ENCODE measurements around the gene LCE1D.

The LCE1D gene

GRCh38 chr1:152796421-152796820 is at the start of gene LCE1D:
Gene LCE1D (plus strand): TSS chr1:152796721. CDS start chr1:152797795, 1,074 bp downstream.
- no peak within 1 kb of the TSS for H3K27ac Mint-ChIP-seq
- no peaks in the 10 kb centered on the region for H3K36me3 Mint-ChIP-seq (ENCODE audit: low read depth)
- peaks cover 18% of the 10 kb centered on the region for H3K27me3 Mint-ChIP-seq
- H3K9me3 Mint-ChIP-seq = no peaks in the 10 kb centered on the region
- ATAC-seq (no peak), DNase-seq (no peak)
- H3K4me1 Mint-ChIP-seq = no peaks in the 10 kb centered on the region
- no peak within 1 kb of the TSS for H3K4me3 Mint-ChIP-seq

- no peaks in the 10 kb centered on the region for H3K36me3 Mint-ChIP-seq (ENCODE audit: low read depth)
- DNase-seq = no peak
- no peak overlapping the region for H3K4me3 Mint-ChIP-seq
- H3K4me1 Mint-ChIP-seq = peaks cover 3% of the 10 kb centered on the region
- no peak for ATAC-seq
- no peaks in the 10 kb centered on the region for H3K9me3 Mint-ChIP-seq
- no peak overlapping the region for H3K27ac Mint-ChIP-seq
- peaks cover 20% of the 10 kb centered on the region for H3K27me3 Mint-ChIP-seq
Measured at GRCh38 chr1:152747831-152748230, 48.7 kb upstream of the LCE1D start.

GRCh38 chr1:152752225-152752624 is 44.3 kb upstream of the LCE1D start:
- no peaks in the 10 kb centered on the region for H3K9me3 Mint-ChIP-seq
- H3K27me3 Mint-ChIP-seq = peaks cover 28% of the 10 kb centered on the region
- ATAC-seq (peak; percentile 28), DNase-seq (no peak)
- H3K4me1 Mint-ChIP-seq = peaks cover 3% of the 10 kb centered on the region
- H3K4me3 Mint-ChIP-seq = no peak overlapping the region
- no peak overlapping the region for H3K27ac Mint-ChIP-seq
- H3K36me3 Mint-ChIP-seq (ENCODE audit: low read depth) = no peaks in the 10 kb centered on the region

GRCh38 chr1:152753586-152753985 is 42.9 kb upstream of the LCE1D start:
- peaks cover 3% of the 10 kb centered on the region for H3K4me1 Mint-ChIP-seq
- H3K9me3 Mint-ChIP-seq = no peaks in the 10 kb centered on the region
- H3K4me3 Mint-ChIP-seq = no peak overlapping the region
- no peak for DNase-seq
- no peak overlapping the region for H3K27ac Mint-ChIP-seq
- peaks cover 23% of the 10 kb centered on the region for H3K27me3 Mint-ChIP-seq
- ATAC-seq = no peak
- no peaks in the 10 kb centered on the region for H3K36me3 Mint-ChIP-seq (ENCODE audit: low read depth)

GRCh38 chr1:152756872-152757271 is 39.6 kb upstream of the LCE1D start:
- Mint-ChIP-seq H3K27ac (no peak overlapping the region), H3K27me3 (peaks cover 12% of the 10 kb centered on the region), H3K36me3 (ENCODE audit: low read depth) (no peaks in the 10 kb centered on the region), H3K4me1 (peaks cover 3% of the 10 kb centered on the region), H3K4me3 (no peak overlapping the region), H3K9me3 (no peaks in the 10 kb centered on the region)
- no peak for DNase-seq
- ATAC-seq = no peak

GRCh38 chr1:152757747-152758146 is 38.8 kb upstream of the LCE1D start, which contains the start of gene KPRP:
Gene KPRP (plus strand): TSS chr1:152758025. CDS start chr1:152759589, 1,564 bp downstream.
- H3K27ac Mint-ChIP-seq = no peak within 1 kb of the TSS
- H3K27me3 Mint-ChIP-seq = peaks cover 13% of the 10 kb centered on the region
- ATAC-seq = no peak
- no peaks in the 10 kb centered on the region for H3K9me3 Mint-ChIP-seq
- no peak within 1 kb of the TSS for H3K4me3 Mint-ChIP-seq
- H3K36me3 Mint-ChIP-seq (ENCODE audit: low read depth) = no peaks in the 10 kb centered on the region
- no peak for DNase-seq
- H3K4me1 Mint-ChIP-seq = no peaks in the 10 kb centered on the region

GRCh38 chr1:152758636-152759035 is 37.9 kb upstream of the LCE1D start:
- no peaks in the 10 kb centered on the region for H3K4me1 Mint-ChIP-seq
- DNase-seq (no peak), ATAC-seq (no peak)
- H3K4me3 Mint-ChIP-seq = no peak overlapping the region
- H3K27me3 Mint-ChIP-seq = peaks cover 12% of the 10 kb centered on the region
- H3K36me3 Mint-ChIP-seq (ENCODE audit: low read depth) = no peaks in the 10 kb centered on the region
- no peaks in the 10 kb centered on the region for H3K9me3 Mint-ChIP-seq
- no peak overlapping the region for H3K27ac Mint-ChIP-seq

- Mint-ChIP-seq H3K27me3 (peaks cover 12% of the 10 kb centered on the region), H3K27ac (no peak overlapping the region), H3K9me3 (no peaks in the 10 kb centered on the region), H3K4me3 (no peak overlapping the region), H3K4me1 (no peaks in the 10 kb centered on the region), H3K36me3 (ENCODE audit: low read depth) (no peaks in the 10 kb centered on the region)
- DNase-seq (no peak), ATAC-seq (no peak)
Measured at GRCh38 chr1:152759453-152760173, 36.9 kb upstream of the LCE1D start.

GRCh38 chr1:152760551-152761190 is 35.9 kb upstream of the LCE1D start:
- H3K27ac Mint-ChIP-seq = no peak overlapping the region
- DNase-seq (no peak), ATAC-seq (no peak)
- peaks cover 14% of the 10 kb centered on the region for H3K27me3 Mint-ChIP-seq
- no peaks in the 10 kb centered on the region for H3K9me3 Mint-ChIP-seq
- no peaks in the 10 kb centered on the region for H3K4me1 Mint-ChIP-seq
- no peaks in the 10 kb centered on the region for H3K36me3 Mint-ChIP-seq (ENCODE audit: low read depth)
- H3K4me3 Mint-ChIP-seq = no peak overlapping the region

- Mint-ChIP-seq H3K36me3 (ENCODE audit: low read depth) (no peaks in the 10 kb centered on the region), H3K4me3 (no peak overlapping the region), H3K27ac (no peak overlapping the region), H3K27me3 (peaks cover 7% of the 10 kb centered on the region), H3K9me3 (no peaks in the 10 kb centered on the region), H3K4me1 (no peaks in the 10 kb centered on the region)
- DNase-seq (no peak), ATAC-seq (no peak)
Measured at GRCh38 chr1:152761609-152762213, 34.8 kb upstream of the LCE1D start.

- Mint-ChIP-seq H3K27ac (no peak overlapping the region), H3K4me3 (no peak overlapping the region), H3K36me3 (ENCODE audit: low read depth) (no peaks in the 10 kb centered on the region), H3K27me3 (peaks cover 10% of the 10 kb centered on the region), H3K4me1 (no peaks in the 10 kb centered on the region), H3K9me3 (peaks cover 4% of the 10 kb centered on the region)
- no peak for DNase-seq
- ATAC-seq = no peak
Measured at GRCh38 chr1:152768847-152769533, 27.5 kb upstream of the LCE1D start.

- H3K36me3 Mint-ChIP-seq (ENCODE audit: low read depth) = no peaks in the 10 kb centered on the region
- H3K27ac Mint-ChIP-seq = no peak overlapping the region
- no peaks in the 10 kb centered on the region for H3K4me1 Mint-ChIP-seq
- H3K9me3 Mint-ChIP-seq = peaks cover 9% of the 10 kb centered on the region
- H3K4me3 Mint-ChIP-seq = no peak overlapping the region
- no peak for DNase-seq
- peaks cover 12% of the 10 kb centered on the region for H3K27me3 Mint-ChIP-seq
- ATAC-seq = no peak
Measured at GRCh38 chr1:152770411-152770810, 26.1 kb upstream of the LCE1D start.

- H3K27ac Mint-ChIP-seq = no peak within 1 kb of the TSS
- no peak for DNase-seq
- no peak for ATAC-seq
- H3K4me3 Mint-ChIP-seq = no peak within 1 kb of the TSS
- peaks cover 15% of the 10 kb centered on the region for H3K27me3 Mint-ChIP-seq
- H3K9me3 Mint-ChIP-seq = peaks cover 9% of the 10 kb centered on the region
- no peaks in the 10 kb centered on the region for H3K36me3 Mint-ChIP-seq (ENCODE audit: low read depth)
- no peaks in the 10 kb centered on the region for H3K4me1 Mint-ChIP-seq
Measured at GRCh38 chr1:152774875-152775274, 21.6 kb upstream of the LCE1D start, which contains the start of gene LCE1F. Gene LCE1F (plus strand): TSS chr1:152775140. CDS start chr1:152776372, 1,232 bp downstream.

- Mint-ChIP-seq H3K27me3 (peaks cover 15% of the 10 kb centered on the region), H3K36me3 (ENCODE audit: low read depth) (no peaks in the 10 kb centered on the region), H3K27ac (no peak overlapping the region), H3K4me3 (no peak overlapping the region), H3K9me3 (peaks cover 9% of the 10 kb centered on the region), H3K4me1 (no peaks in the 10 kb centered on the region)
- no peak for DNase-seq
- ATAC-seq = no peak
Measured at GRCh38 chr1:152776361-152776760, 20.2 kb upstream of the LCE1D start.
